HEK293T (cell line): ENCODE measurements around the gene STK32A.

Experiments
- LEF1 ChIP-seq: fragments of 450-650 bp; IDR thresholded peaks from 2 replicates; pipeline ENCODE4 v1.6.1; 2017; ENCODE audit warnings: mild to moderate bottlenecking, borderline replicate concordance
- PKNOX1 ChIP-seq: fragments of 450-650 bp; IDR thresholded peaks from 2 replicates; pipeline ENCODE4 v1.6.1; 2016

GRCh38 chr5:147204576-147204975, 30.2 kb upstream of the STK32A start:
- TF ChIP-seq LEF1 = no peak
- TF ChIP-seq PKNOX1 = no peak
